K562 (cell line): Measurements from ENCODE around the gene PTOV1. TPM values are rescaled to one million over a fixed set of nuclear protein-coding genes. Genes with fewer than 3 reads are reported as not detected.

Experiments used
- ATAC-seq: fragments of 200-7000 bp; cut with Tn5 transposase; 3 replicates; pipeline ENCODE4 v1.9.1; 2020; ENCODE audit warnings: moderate library complexity
- BruUV-seq: library from RNA; stranded (reverse); fragments of 400-500 nt; replicated peaks from 2 replicates; lab custom pipeline; 2021; lab: Mats Ljungman, UMichigan
- CTCF ChIA-PET: fragments of 300-600 bp; formaldehyde crosslinking; extraction: SDS; loops from one replicate; lab custom pipeline; 2021; ENCODE audit warnings: low intra/inter-chr PET ratio; lab: Yijun Ruan, JAX
- POLR2A ChIA-PET: fragments of 300-600, 350-650 bp; sonication (Branson Sonifier 250); formaldehyde crosslinking; extraction: SDS; loops from one replicate; lab custom pipeline; 2021; ENCODE audit warnings: antibody characterized with exemption, inconsistent platforms; lab: Yijun Ruan, JAX
- DNase-seq, 4 experiments: peaks; one replicate each; pipeline versions ENCODE4 v3.0.0 to v3.0.0-alpha.2; 2011 to 2018; ENCODE audit warnings: low spot score in 3 of 4, mixed read lengths in 3 of 4; ENCODE audit errors: extremely low read depth in 1 of 4
- FAIRE-seq: peaks from 2 replicates; lab custom pipeline; 2011; peaks lifted over from hg19 to GRCh38; lab: Jason Lieb, UNC
- H2AFZ ChIP-seq: 2 replicates; pipeline ENCODE4 v1.6.0; 2011; ENCODE audit warnings: low read depth, low read length, control low read depth, inconsistent platforms
- H3K27ac ChIP-seq: fragments of 200-600 bp; 3 replicates; pipeline ENCODE4 v1.8.0; 2011; ENCODE audit warnings: low read depth, mild to moderate bottlenecking, control low read depth, inconsistent platforms, low read length, moderate library complexity, mixed read lengths; ENCODE audit errors: extremely low read depth
- H3K27me3 ChIP-seq, 2 experiments: fragments of 300-600 bp in 1 of 2; 2 replicates in 1 of 2; 3 replicates in 1 of 2; pipeline versions ENCODE4 v1.6.0 to v1.8.0; 2011; ENCODE audit warnings: inconsistent platforms in 2 of 2, low read length in 2 of 2, mild to moderate bottlenecking in 1 of 2, mixed read lengths in 1 of 2, moderate library complexity in 1 of 2; ENCODE audit not compliant: control insufficient read depth in 2 of 2, insufficient read depth in 2 of 2
- H3K36me3 ChIP-seq: fragments of 300-600 bp; 3 replicates; pipeline ENCODE4 v1.8.0; 2011; ENCODE audit warnings: mild to moderate bottlenecking, low read length, inconsistent platforms; ENCODE audit not compliant: control insufficient read depth, insufficient read depth
- H3K4me1 ChIP-seq, 2 experiments: fragments of 200-600 bp in 1 of 2; replicated peaks in 1 of 2; 2 replicates in 1 of 2; 3 replicates in 1 of 2; pipeline versions ENCODE4 v1.5.1 to v1.8.0; 2011; ENCODE audit warnings: inconsistent platforms in 2 of 2, low read length in 2 of 2, mild to moderate bottlenecking in 1 of 2, mixed read lengths in 1 of 2, moderate library complexity in 1 of 2; ENCODE audit not compliant: control insufficient read depth in 2 of 2, insufficient read depth in 2 of 2
- H3K4me2 ChIP-seq: 2 replicates; pipeline ENCODE4 v1.6.1; 2011; ENCODE audit warnings: low read length, control low read depth, inconsistent platforms, mixed read lengths; ENCODE audit not compliant: insufficient read depth
- H3K4me3 ChIP-seq: fragments of 200-600 bp; sonication (generic), shearing (Covaris generic); 2 replicates; pipeline ENCODE4 v1.5.1; 2016; ENCODE audit warnings: control low read depth, inconsistent platforms
- H3K79me2 ChIP-seq: fragments of 200-600 bp; 3 replicates; pipeline ENCODE4 v1.8.0; 2011; ENCODE audit warnings: low read length, inconsistent platforms; ENCODE audit not compliant: control insufficient read depth, insufficient read depth
- H3K9ac ChIP-seq, 2 experiments: 2 replicates each; pipeline versions ENCODE4 v1.6.0 to v1.6.1; 2011; ENCODE audit warnings: low read depth in 2 of 2, low read length in 2 of 2, control low read depth in 1 of 2, inconsistent platforms in 1 of 2, mild to moderate bottlenecking in 1 of 2, mixed read lengths in 1 of 2; ENCODE audit not compliant: insufficient read depth in 1 of 2
- H3K9me1 ChIP-seq: one replicate; pipeline ENCODE4 v1.6.0; 2011; ENCODE audit warnings: inconsistent platforms, mild to moderate bottlenecking, low read length, moderate library complexity; ENCODE audit not compliant: control insufficient read depth, insufficient read depth
- H3K9me3 ChIP-seq: replicated peaks from 2 replicates; pipeline ENCODE4 v1.5.1; 2011; ENCODE audit warnings: low read depth, low read length, inconsistent platforms; ENCODE audit not compliant: control insufficient read depth, insufficient read depth
- H4K20me1 ChIP-seq: replicated peaks from 2 replicates; pipeline ENCODE4 v1.6.1; 2011; ENCODE audit warnings: low read length, inconsistent platforms, mixed read lengths; ENCODE audit not compliant: control insufficient read depth, insufficient read depth
- ARNT ChIP-seq, 2 experiments: fragments of 450-650 bp; IDR thresholded peaks; 2 replicates each; pipeline ENCODE4 v1.6.1; 2016; ENCODE audit warnings: mild to moderate bottlenecking in 1 of 2
- NR3C1 ChIP-seq: sonication (generic); formaldehyde crosslinking; IDR thresholded peaks from 2 replicates; pipeline ENCODE4 v1.8.1; 2022; ENCODE audit warnings: missing genetic modification reagents
- PHF21A ChIP-seq: fragments of 450-650 bp; IDR thresholded peaks from 2 replicates; pipeline ENCODE4 v1.6.1; 2017; ENCODE audit warnings: low read depth, borderline replicate concordance
- RBM34 ChIP-seq: fragments of 200-400 bp; formaldehyde crosslinking; IDR thresholded peaks from 2 replicates; pipeline ENCODE4 v1.6.1; 2018; ENCODE audit warnings: low read length, borderline replicate concordance; ENCODE audit not compliant: insufficient read depth
- ZEB2 ChIP-seq: fragments of 450-650 bp; IDR thresholded peaks from 2 replicates; pipeline ENCODE4 v1.6.1; 2016
- ZNF12 ChIP-seq: sonication (generic); formaldehyde crosslinking; IDR thresholded peaks from 2 replicates; pipeline ENCODE4 v1.4.0; 2020; ENCODE audit warnings: mild to moderate bottlenecking, missing genetic modification reagents
- ZNF133 ChIP-seq: fragments of 250-450 bp; sonication (Bioruptor Pico); IDR thresholded peaks from 2 replicates; pipeline ENCODE4 v1.4.0; 2020; ENCODE audit warnings: mild to moderate bottlenecking
- ZNF263 ChIP-seq: sonication (generic); formaldehyde crosslinking; IDR thresholded peaks from 2 replicates; pipeline ENCODE4 v1.8.0; 2022; ENCODE audit warnings: mild to moderate bottlenecking, missing genetic modification reagents, borderline replicate concordance
- ZNF354B ChIP-seq: fragments of 250-450 bp; sonication (Bioruptor Pico); IDR thresholded peaks from 2 replicates; pipeline ENCODE4 v1.4.0; 2020
- ZNF57 ChIP-seq: fragments of 450-650 bp; formaldehyde crosslinking; IDR thresholded peaks from 2 replicates; pipeline ENCODE4 v1.4.0; 2020; ENCODE audit warnings: mild to moderate bottlenecking, moderate library complexity
- WGBS: fragments of 100-300 bp; shearing (Covaris generic); methylation state at CpG from one replicate; pipeline ENCODE4 v1.1.6; 2016; ENCODE audit warnings: low coverage, mixed read lengths; ENCODE audit not compliant: insufficient coverage; ENCODE audit errors: missing lambda C conversion rate; 5-methylcytosine and 5-hydroxymethylcytosine counted together
- in situ Hi-C: fragments of 300-500 bp; cut with MboI; formaldehyde crosslinking; loops from 4 replicates; pipeline ENCODE4 v1.15.0; 2018; ENCODE audit warnings: inconsistent platforms, mixed read lengths
- intact Hi-C: fragments of 100-400 bp; cut with micrococcal nuclease; formaldehyde crosslinking; loops from 2 replicates; pipeline ENCODE4 v1.14.2; 2022
- polyA plus RNA-seq, 8 experiments: library from polyadenylated mRNA; depleted of rRNA in 4 of 8; stranded (reverse) in 5 of 8; unstranded in 3 of 8; fragments of >200 nt; fragmentation: Nextera tagmentation in 2 of 8; fragmentation: Illumina TruSeq in 1 of 8; extraction: Ambion mirVana in 2 of 8; extraction: Trizol in 1 of 8; gene quantifications; 2 replicates each; pipeline versions ENCODE4 v1.2.1 to v1.2.3, GENCODE V29; 2011 to 2014; ENCODE audit warnings: inconsistent platforms in 1 of 8, missing spikeins in 1 of 8
- total RNA-seq, 7 experiments: library from RNA; depleted of rRNA in 6 of 7; stranded (reverse); fragments of >200 nt in 6 of 7; fragmentation: Illumina TruSeq in 2 of 7; extraction: Trizol in 2 of 7; gene quantifications; 2 replicates each; pipeline versions ENCODE4 v1.2.1 to v1.2.3, GENCODE V29; 2011 to 2021; ENCODE audit warnings: low replicate concordance in 1 of 7
- TF ChIP-seq, protein P1 (sequence below): fragments of 250-450 bp; sonication (Bioruptor Pico); IDR thresholded peaks from 2 replicates; pipeline ENCODE4 v1.4.0; 2020
- TF ChIP-seq, protein P2 (sequence below): fragments of 250-450 bp; sonication (Bioruptor Pico); IDR thresholded peaks from 2 replicates; pipeline ENCODE4 v1.4.0; 2020; ENCODE audit warnings: mild to moderate bottlenecking

PTOV1 gene
- total and polyA plus RNA-seq, 9 of the 15 experiments (the other 6 are each of a cell fraction or from before 2014, with no cell fraction given), result 4.9 to 169 (median 43.5) TPM

DNA sequence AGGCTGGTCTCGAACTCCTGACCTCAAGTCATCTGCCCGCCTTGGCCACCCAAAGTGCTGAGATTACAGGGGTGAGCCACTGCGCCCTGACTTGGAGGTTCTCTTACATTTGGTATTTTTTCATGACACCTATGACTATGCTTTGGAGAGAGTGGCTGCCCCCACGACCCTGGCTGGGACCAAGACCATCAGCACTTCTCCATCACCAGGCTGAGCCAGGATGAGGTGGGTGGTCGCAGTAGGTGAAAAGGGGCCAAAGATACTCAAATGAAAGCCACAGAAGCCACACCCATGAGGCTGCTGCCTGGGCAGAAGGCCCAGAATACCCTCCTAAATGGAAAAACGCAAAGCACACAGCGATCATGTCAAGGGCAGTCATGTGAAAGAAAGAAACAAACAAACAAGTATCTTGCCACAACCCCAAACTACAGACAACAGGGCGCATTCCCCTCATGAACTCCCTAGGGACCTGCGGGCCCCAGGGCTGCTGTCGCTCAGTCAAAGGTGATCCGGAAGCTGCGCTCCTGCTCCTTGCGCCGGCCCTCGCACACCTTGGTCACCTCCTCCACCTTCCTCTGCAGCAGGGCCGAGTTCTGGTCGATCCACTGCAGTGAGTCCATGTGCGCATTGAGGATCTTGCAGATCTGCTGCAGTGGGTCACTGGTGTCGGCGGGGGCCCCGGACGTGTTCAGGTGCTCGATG is 56.9 kb downstream of the PTOV1 start:
- Histone ChIP-seq H3K4me1 (peaks cover 0 to 21% of the 10 kb centered on the region in 2 experiments; a peak in 3 of 5 replicates), H3K79me2 (peaks cover 26% of the 10 kb centered on the region), H3K9me3 (no peaks in the 10 kb centered on the region), H2AFZ (no peak overlapping the region), H3K9ac (peak overlapping the region in 1 of 2 experiments; percentile 28; a peak in 1 of 4 replicates), H3K27ac (no peak overlapping the region), H4K20me1 (peaks cover 22% of the 10 kb centered on the region), H3K4me2 (no peak overlapping the region), H3K36me3 (peaks cover 65% of the 10 kb centered on the region; the same call in 2 of the 3 replicates), H3K4me3 (no peak overlapping the region), H3K9me1 (no peaks in the 10 kb centered on the region), H3K27me3 (no peaks in the 10 kb centered on the region)
- FAIRE-seq (no peak), ATAC-seq (no peak), DNase-seq (no peak)
- BruUV-seq, result no TSS peak
- TF ChIP-seq ZNF354B (CRISPR knock-in tag), result no peak
- TF ChIP-seq, protein P1, sequence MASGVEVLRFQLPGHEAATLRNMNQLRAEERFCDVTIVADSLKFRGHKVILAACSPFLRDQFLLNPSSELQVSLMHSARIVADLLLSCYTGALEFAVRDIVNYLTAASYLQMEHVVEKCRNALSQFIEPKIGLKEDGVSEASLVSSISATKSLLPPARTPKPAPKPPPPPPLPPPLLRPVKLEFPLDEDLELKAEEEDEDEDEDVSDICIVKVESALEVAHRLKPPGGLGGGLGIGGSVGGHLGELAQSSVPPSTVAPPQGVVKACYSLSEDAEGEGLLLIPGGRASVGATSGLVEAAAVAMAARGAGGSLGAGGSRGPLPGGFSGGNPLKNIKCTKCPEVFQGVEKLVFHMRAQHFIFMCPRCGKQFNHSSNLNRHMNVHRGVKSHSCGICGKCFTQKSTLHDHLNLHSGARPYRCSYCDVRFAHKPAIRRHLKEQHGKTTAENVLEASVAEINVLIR (CRISPR knock-in tag), result no peak
- TF ChIP-seq, protein P2, sequence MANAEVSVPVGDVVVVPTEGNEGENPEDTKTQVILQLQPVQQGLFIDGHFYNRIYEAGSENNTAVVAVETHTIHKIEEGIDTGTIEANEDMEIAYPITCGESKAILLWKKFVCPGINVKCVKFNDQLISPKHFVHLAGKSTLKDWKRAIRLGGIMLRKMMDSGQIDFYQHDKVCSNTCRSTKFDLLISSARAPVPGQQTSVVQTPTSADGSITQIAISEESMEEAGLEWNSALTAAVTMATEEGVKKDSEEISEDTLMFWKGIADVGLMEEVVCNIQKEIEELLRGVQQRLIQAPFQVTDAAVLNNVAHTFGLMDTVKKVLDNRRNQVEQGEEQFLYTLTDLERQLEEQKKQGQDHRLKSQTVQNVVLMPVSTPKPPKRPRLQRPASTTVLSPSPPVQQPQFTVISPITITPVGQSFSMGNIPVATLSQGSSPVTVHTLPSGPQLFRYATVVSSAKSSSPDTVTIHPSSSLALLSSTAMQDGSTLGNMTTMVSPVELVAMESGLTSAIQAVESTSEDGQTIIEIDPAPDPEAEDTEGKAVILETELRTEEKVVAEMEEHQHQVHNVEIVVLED (CRISPR knock-in tag), result no peak
- TF ChIP-seq NR3C1, result no peak
- no peak for TF ChIP-seq ZNF57
- TF ChIP-seq ZNF12 (CRISPR knock-in tag), result no peak
- TF ChIP-seq ZEB2, result no peak
- no peak for TF ChIP-seq RBM34
- no peak for TF ChIP-seq ZNF133
- no peak for TF ChIP-seq ARNT (IDR thresholded peaks at IDR 0.05)
- no peak for TF ChIP-seq ZNF263 (CRISPR knock-in tag)
- TF ChIP-seq PHF21A, result no peak
- WGBS, result 96% methylated on average over 20 of the region's 23 CpGs
- ChIA-PET POLR2A (interaction anchor here (0.8 to 13.2 kb wide), 3 partner anchors 12 to 21 kb away, joined by 4 to 105 read pairs (median 18); partner anchors contain the start of genes ATF5 and NUP62), CTCF (no interaction called here)
- intact Hi-C loops, result no loop called here
- in situ Hi-C loops, result no loop called here
